ENCODE results near the gene GSTO1. TPM values are rescaled to one million over a fixed set of nuclear protein-coding genes. Genes with fewer than 3 reads are reported as not detected.

The GSTO1 gene
- 195 and 207 TPM in 2 replicates for total RNA-seq

DNA sequence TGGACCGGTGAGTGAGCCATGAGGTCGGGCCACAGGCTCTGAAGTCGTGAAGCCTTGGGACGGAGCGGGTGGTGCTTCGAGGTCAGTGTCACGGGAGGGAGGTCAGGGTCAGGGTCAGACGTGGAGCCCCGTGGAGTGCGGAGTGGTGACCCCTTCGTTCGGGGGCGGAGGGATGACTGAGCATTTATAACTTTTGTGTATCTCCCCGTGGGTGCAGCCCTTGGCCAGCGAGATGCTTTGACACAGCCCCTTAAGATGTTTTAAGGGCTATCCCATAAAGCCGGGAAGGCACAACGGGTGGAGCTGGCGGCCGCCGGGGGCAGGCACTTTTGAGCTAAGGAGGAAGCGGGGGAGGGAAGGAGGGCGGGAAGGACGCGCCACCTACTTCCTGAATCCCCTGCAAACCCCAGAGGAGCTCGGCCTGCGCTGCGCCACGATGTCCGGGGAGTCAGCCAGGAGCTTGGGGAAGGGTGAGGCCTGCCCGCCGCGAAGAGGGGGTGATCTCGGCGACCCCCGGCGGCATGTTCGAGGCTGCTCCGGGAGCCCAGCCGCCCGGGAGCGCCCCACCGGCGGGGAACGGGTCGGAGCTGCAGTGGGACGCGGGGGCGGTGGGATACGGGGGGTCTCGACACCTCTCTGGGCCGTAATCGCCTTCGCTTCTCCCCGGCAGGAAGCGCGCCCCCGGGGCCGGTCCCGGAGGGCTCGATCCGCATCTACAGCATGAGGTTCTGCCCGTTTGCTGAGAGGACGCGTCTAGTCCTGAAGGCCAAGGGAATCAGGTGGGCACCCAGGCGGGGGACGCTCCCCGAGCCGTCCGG, at the start of gene GSTO1:
Gene GSTO1, plus strand, starts transcription at position 400 of the 818 bp plus-strand sequence. Its CDS starts 37 bp downstream, at position 437.
- peak within 1 kb of the TSS; percentile 92 for H3K4me3 ChIP-seq (ENCODE audit: low read depth, low read length)
- no peak for DNase-seq (ENCODE audit: low read depth)
- TF ChIP-seq, protein P1, sequence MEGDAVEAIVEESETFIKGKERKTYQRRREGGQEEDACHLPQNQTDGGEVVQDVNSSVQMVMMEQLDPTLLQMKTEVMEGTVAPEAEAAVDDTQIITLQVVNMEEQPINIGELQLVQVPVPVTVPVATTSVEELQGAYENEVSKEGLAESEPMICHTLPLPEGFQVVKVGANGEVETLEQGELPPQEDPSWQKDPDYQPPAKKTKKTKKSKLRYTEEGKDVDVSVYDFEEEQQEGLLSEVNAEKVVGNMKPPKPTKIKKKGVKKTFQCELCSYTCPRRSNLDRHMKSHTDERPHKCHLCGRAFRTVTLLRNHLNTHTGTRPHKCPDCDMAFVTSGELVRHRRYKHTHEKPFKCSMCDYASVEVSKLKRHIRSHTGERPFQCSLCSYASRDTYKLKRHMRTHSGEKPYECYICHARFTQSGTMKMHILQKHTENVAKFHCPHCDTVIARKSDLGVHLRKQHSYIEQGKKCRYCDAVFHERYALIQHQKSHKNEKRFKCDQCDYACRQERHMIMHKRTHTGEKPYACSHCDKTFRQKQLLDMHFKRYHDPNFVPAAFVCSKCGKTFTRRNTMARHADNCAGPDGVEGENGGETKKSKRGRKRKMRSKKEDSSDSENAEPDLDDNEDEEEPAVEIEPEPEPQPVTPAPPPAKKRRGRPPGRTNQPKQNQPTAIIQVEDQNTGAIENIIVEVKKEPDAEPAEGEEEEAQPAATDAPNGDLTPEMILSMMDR (conservative IDR thresholded peaks at IDR 0.05; ENCODE audit: low read depth, low read length): no peak

DNA sequence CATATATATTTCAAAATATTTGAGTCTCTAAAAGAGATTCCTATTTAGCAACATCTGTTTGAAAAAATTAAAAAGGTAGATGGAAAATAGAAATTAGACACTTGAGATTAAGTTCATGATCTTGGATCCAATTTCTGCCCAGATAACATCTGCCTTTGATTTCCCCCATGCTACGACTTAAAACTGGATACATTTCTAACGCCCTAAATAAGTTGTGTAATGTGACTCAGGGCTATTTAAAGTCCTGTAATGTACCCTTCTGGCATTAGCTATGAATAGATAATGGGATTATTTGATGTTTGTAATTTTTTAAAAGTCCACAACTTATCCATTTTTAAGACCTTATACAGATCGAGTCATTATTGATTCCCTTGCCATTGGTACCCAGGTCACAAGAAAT, 46.0 kb upstream of the GSTO1 start:
- TF ChIP-seq, protein P1 (conservative IDR thresholded peaks at IDR 0.05; ENCODE audit: low read depth, low read length): no peak
- DNase-seq (ENCODE audit: low read depth): no peak
- no peak overlapping the region for H3K4me3 ChIP-seq (ENCODE audit: low read depth, low read length)

DNA sequence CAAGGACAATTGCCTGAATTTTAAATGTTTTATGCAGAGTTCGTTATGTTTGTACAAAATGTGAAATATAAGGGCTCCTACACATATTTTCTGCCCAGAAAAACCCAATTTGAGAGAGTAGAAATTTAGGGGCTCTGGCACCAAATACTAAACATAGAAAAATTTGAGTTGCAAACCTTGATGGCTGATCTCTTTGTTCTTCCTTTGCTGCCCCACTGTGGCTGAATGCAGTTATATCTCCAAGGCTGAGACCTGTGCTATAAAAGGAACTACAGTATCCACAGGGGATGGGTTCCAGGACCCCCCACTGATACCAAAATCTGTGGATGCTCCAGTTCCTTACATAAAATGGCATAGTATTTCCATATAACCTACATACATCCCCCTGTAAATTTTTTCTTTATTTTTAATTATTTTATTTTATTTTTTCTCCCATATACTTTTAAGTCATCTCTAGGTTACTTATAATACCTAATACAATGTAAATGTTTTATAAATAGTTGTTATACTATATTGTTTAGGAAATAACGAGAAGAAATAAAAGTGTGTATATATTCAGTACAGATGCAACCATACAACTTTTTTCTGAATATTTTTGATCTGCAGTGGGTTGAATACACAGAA, 45.0 kb upstream of the GSTO1 start:
- H3K4me3 ChIP-seq (ENCODE audit: low read depth, low read length): no peak overlapping the region
- DNase-seq (ENCODE audit: low read depth): no peak
- TF ChIP-seq, protein P1 (conservative IDR thresholded peaks at IDR 0.05; ENCODE audit: low read depth, low read length): peak; percentile 79

DNA sequence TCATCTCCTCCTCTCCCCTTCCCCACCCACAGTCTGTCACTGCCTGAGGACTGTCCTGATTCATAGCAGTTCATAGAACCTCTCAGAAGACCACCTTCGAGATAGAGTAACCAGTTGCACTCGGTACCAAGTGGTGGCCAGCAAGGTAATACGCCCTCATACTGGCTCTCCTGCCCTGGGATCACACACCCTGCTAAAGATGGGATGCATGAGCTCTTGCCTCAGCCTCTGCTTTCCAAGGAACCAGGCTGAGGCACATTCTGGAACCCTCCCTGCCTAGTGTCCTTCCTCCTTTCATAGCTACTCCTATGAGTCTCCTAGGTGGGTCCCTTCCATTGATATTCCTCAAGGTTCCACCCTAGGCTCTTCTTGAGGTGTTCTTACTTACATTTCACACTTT, 38.1 kb upstream of the GSTO1 start:
- TF ChIP-seq, protein P1 (conservative IDR thresholded peaks at IDR 0.05; ENCODE audit: low read depth, low read length): no peak
- no peak overlapping the region for H3K4me3 ChIP-seq (ENCODE audit: low read depth, low read length)

DNA sequence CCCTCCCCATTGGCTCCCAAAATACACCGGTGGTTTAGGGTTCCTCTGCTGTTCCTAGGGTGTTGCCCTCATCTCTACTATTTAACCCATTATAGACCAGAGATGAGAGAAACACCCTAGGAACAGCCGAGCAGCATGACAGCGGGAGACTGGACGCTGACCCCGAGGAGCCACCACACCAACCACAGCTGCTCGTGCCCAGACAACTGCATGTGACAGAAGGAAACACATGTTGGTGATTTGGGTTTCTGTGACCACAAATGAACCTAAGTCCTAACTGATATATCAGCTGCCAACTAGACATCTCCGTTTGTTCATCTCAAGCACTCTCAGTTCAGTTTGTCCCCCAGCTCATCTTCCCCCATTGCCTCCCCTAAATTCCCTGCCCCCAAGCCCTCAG, 35.9 kb upstream of the GSTO1 start:
- no peak overlapping the region for H3K4me3 ChIP-seq (ENCODE audit: low read depth, low read length)
- TF ChIP-seq, protein P1 (conservative IDR thresholded peaks at IDR 0.05; ENCODE audit: low read depth, low read length): no peak
- no peak for DNase-seq (ENCODE audit: low read depth)

More for the DNA sequence above, 38.1 kb upstream of the GSTO1 start:
- DNase-seq (ENCODE audit: low read depth): no peak

DNA sequence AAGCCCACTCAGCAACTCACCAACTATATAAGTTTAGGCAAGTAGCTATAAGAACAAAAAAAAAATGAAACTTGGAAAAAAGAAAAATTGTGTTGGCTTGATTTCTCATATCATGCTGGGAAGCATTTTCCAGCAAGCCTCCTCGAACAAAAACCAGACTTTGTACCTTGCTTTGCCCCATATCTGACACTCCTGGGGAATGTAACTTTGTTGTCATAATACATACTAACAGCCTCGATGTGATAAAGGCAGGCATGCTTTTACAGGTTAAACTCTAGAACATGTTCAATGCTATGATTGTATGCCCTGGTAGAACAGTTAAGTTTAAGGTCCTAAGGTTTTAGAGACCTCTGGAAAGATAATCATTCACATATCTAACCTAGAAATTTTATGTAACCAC, 34.2 kb upstream of the GSTO1 start:
- H3K4me3 ChIP-seq (ENCODE audit: low read depth, low read length): no peak overlapping the region
- no peak for DNase-seq (ENCODE audit: low read depth)
- TF ChIP-seq, protein P1 (conservative IDR thresholded peaks at IDR 0.05; ENCODE audit: low read depth, low read length): no peak
